Keratinocyte (primary cell): ENCODE results near the gene ERC2.

Source experiments
- CTCF ChIP-seq, 3 experiments: IDR thresholded peaks in 1 of 3; conservative IDR thresholded peaks in 1 of 3; optimal IDR thresholded peaks in 1 of 3; 2 replicates in 2 of 3; 3 replicates in 1 of 3; pipeline versions ENCODE3 to v1.5.1; 2011; ENCODE audit warnings: low read length in 3 of 3, mild to moderate bottlenecking in 3 of 3, moderate library complexity in 2 of 3, control low read depth in 1 of 3, inconsistent platforms in 1 of 3; ENCODE audit not compliant: insufficient read depth in 2 of 3; ENCODE audit errors: extremely low read depth in 1 of 3
- EZH2 ChIP-seq: IDR thresholded peaks from one replicate; pipeline ENCODE4 v1.6.1; 2012; ENCODE audit warnings: inconsistent platforms, mild to moderate bottlenecking, low read length, moderate library complexity

- TF ChIP-seq CTCF (optimal IDR thresholded peaks at IDR 0.05 in 1 of 3, IDR thresholded peaks at IDR 0.05 in 1 of 3, conservative IDR thresholded peaks at IDR 0.05 in 1 of 3; ENCODE audit: extremely low read depth in 1 of 3, insufficient read depth in 2 of 3, low read length in 3 of 3): no peak
- TF ChIP-seq EZH2: no peak
These were observed 837.4 kb downstream of the ERC2 start for GRCh38 chr3:55630921-55631299.
